HAP-1 (cell line): ENCODE data around the gene CDH13.

ENCODE experiments used
- DNase-seq, 2 experiments: peaks; one replicate each; pipeline ENCODE4 v3.0.0-alpha.2; 2016 to 2020; ENCODE audit warnings: low spot score in 2 of 2
- H3K27me3 ChIP-seq: fragments of 250-450 bp; sonication (Bioruptor Pico); 2 replicates; pipeline ENCODE4 v1.5.1; 2020; ENCODE audit warnings: low read depth, mild to moderate bottlenecking, moderate library complexity
- H3K36me3 ChIP-seq: fragments of 250-450 bp; sonication (Bioruptor Pico); replicated peaks from 2 replicates; pipeline ENCODE4 v1.5.1; 2020; ENCODE audit warnings: mild to moderate bottlenecking
- H3K4me1 ChIP-seq: fragments of 250-450 bp; sonication (Bioruptor Pico); 2 replicates; pipeline ENCODE4 v1.5.1; 2020; ENCODE audit warnings: mild to moderate bottlenecking
- H3K4me3 ChIP-seq: fragments of 250-450 bp; sonication (Bioruptor Pico); 2 replicates; pipeline ENCODE4 v1.5.1; 2020; ENCODE audit warnings: mild to moderate bottlenecking, moderate library complexity
- H3K9me3 ChIP-seq: fragments of 250-450 bp; sonication (Bioruptor Pico); 2 replicates; pipeline ENCODE4 v1.5.1; 2020; ENCODE audit warnings: mild to moderate bottlenecking, moderate library complexity
- in situ Hi-C: fragments of 300-500 bp; cut with MboI; formaldehyde crosslinking; loops from 3 replicates; pipeline ENCODE4 v1.14.3; 2020; ENCODE audit warnings: low sequenced_read_pairs, inconsistent platforms, mixed read lengths

CDH13 gene

GRCh38 chr16:83403761-83404160 lies 777.0 kb downstream of the CDH13 start:
- in situ Hi-C loops, result no loop called here
- Histone ChIP-seq H3K9me3 (no peaks in the 10 kb centered on the region), H3K4me1 (no peaks in the 10 kb centered on the region), H3K36me3 (no peaks in the 10 kb centered on the region), H3K27me3 (no peaks in the 10 kb centered on the region), H3K4me3 (no peak overlapping the region)
- DNase-seq, result no peak

- in situ Hi-C loops, result no loop called here
- Histone ChIP-seq H3K4me3 (no peak overlapping the region), H3K9me3 (no peaks in the 10 kb centered on the region), H3K36me3 (no peaks in the 10 kb centered on the region), H3K4me1 (no peaks in the 10 kb centered on the region), H3K27me3 (no peaks in the 10 kb centered on the region)
- DNase-seq, result no peak
These were observed 777.5 kb downstream of the CDH13 start for GRCh38 chr16:83404261-83404660.

DNA sequence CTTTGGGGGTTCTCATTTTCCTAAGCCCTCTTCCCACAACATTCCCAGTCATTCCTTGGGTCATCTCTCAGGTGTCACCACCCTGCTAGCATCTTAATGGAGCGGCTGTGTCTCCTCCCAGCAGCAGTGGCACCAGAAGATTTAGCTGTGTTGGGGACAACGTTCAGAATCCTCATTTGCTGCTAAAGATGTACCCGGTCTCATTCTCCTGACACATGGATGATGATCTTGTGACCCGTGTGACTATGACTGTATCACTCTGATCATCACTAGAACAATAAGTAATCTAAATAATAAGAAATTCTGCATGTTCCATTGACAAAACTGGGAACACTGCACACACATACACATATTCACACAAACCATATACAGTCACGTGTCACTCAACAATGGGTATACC lies 781.2 kb downstream of the CDH13 start:
- Histone ChIP-seq H3K9me3 (no peaks in the 10 kb centered on the region), H3K27me3 (no peaks in the 10 kb centered on the region; the same call in 1 of the 2 replicates), H3K4me1 (no peaks in the 10 kb centered on the region), H3K4me3 (no peak overlapping the region), H3K36me3 (no peaks in the 10 kb centered on the region)
- no peak for DNase-seq
- in situ Hi-C loops, result no loop called here

DNA sequence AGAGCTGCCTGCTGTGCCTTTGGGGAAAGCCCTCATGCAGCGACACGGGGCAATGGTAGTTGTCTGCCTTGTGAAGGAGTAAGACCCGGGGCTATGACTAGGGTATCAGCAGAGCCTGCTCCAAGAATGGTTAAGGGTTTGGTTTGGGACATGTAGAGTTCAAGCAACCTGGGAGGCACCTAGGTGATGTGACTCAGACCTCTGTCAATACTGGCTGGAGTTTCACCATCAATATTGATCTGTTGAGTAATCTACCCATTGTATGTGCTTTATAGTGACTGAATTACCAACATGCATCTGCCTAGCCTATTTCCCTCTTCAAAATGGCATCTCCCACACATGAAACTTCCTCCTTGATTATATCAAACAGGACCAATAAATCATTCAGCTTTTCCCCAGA lies 782.6 kb downstream of the CDH13 start:
- H3K27me3 ChIP-seq, result no peaks in the 10 kb centered on the region; the same call in 1 of the 2 replicates
- no peaks in the 10 kb centered on the region for H3K36me3 ChIP-seq
- DNase-seq, result no peak
- no peaks in the 10 kb centered on the region for H3K4me1 ChIP-seq
- no peak overlapping the region for H3K4me3 ChIP-seq
- H3K9me3 ChIP-seq, result no peaks in the 10 kb centered on the region
- in situ Hi-C loops, result no loop called here

- no peak for DNase-seq
- H3K4me1 ChIP-seq, result no peaks in the 10 kb centered on the region
- in situ Hi-C loops, result no loop called here
These were observed 791.8 kb downstream of the CDH13 start for GRCh38 chr16:83418565-83418964.

DNA sequence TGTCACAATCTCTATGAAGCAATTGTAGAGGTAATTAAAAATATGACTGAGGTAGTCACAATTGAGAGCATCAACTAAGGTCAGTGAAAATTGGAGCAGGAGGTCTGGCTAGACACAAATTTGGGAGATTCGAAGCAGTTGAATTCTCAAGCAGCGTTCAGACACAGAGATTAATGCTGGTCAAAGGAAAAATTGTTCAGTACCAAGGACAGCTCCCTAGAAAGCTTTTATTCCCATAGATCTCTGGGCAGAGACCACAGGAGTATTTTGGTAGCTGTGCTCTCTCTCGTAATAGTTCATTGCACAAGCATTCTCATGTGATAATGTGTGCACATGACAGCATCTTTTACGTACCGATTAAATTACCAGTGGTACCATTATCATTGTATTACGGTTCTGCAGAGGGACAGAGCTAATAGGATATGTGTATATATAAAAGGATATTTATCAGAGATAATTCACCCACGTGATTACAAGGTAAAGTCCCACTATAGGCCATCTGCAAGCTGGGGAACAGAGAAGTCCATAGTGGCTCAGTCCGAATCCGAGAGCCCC lies 793.5 kb downstream of the CDH13 start:
- no peaks in the 10 kb centered on the region for H3K36me3 ChIP-seq
- H3K4me3 ChIP-seq, result no peak overlapping the region
- no peak for DNase-seq
- H3K27me3 ChIP-seq, result no peaks in the 10 kb centered on the region
- no peaks in the 10 kb centered on the region for H3K4me1 ChIP-seq
- no peaks in the 10 kb centered on the region for H3K9me3 ChIP-seq
- in situ Hi-C loops, result no loop called here

More at GRCh38 chr16:83418565-83418964, 791.8 kb downstream of the CDH13 start:
- Histone ChIP-seq H3K36me3 (no peaks in the 10 kb centered on the region), H3K4me3 (no peak overlapping the region), H3K27me3 (no peaks in the 10 kb centered on the region), H3K9me3 (no peaks in the 10 kb centered on the region)

- Histone ChIP-seq H3K4me3 (no peak overlapping the region), H3K9me3 (no peaks in the 10 kb centered on the region), H3K27me3 (no peaks in the 10 kb centered on the region), H3K4me1 (no peaks in the 10 kb centered on the region), H3K36me3 (no peaks in the 10 kb centered on the region)
- no peak for DNase-seq
- in situ Hi-C loops, result no loop called here
These were observed 806.4 kb downstream of the CDH13 start for GRCh38 chr16:83433201-83433600.

GRCh38 chr16:83437036-83437435 lies 810.3 kb downstream of the CDH13 start:
- H3K4me3 ChIP-seq, result no peak overlapping the region
- no peaks in the 10 kb centered on the region for H3K27me3 ChIP-seq
- in situ Hi-C loops, result no loop called here
- H3K4me1 ChIP-seq, result no peaks in the 10 kb centered on the region
- no peaks in the 10 kb centered on the region for H3K36me3 ChIP-seq
- DNase-seq, result no peak
- no peaks in the 10 kb centered on the region for H3K9me3 ChIP-seq

DNA sequence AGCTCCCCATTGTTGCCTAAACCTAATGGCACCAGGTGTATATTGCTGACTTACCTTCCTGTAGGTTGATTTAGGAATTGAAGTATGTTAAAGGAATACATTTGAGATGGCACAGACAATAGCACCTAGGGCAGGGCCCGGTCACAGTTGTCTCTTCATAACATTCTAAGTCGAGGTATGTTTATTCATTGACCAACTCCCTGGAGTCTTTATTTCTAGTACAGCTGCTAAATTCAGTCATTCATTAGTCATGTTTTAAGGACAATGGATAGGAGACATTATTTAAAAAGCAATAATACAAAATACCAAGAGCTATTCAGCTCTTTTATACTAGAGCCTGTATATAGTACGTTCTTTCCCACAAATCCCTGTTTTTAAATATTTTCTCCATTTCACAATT lies 811.6 kb downstream of the CDH13 start:
- Histone ChIP-seq H3K36me3 (no peaks in the 10 kb centered on the region), H3K27me3 (no peaks in the 10 kb centered on the region), H3K9me3 (no peaks in the 10 kb centered on the region), H3K4me3 (no peak overlapping the region), H3K4me1 (no peaks in the 10 kb centered on the region)
- in situ Hi-C loops, result no loop called here
- no peak for DNase-seq

DNA sequence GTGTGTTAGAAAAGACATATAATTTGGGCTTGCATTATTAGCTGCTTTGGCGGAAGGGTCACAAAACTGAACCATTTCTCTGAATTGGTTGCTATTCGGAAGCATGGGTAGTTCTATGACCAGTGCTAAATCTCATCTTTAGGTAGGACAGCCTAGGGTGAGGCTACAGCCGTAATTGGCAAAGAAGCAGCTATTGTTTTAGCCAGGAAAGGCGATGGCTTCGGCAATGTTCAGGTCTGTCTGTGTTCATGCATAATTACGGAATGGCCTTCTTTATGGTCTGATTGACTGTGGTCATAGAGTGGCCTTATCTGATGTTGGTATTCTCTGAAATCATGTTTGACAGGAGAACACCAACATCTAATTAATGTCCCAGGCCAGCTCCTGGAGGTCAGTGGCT lies 812.6 kb downstream of the CDH13 start:
- in situ Hi-C loops, result no loop called here
- no peak for DNase-seq
- Histone ChIP-seq H3K4me1 (no peaks in the 10 kb centered on the region), H3K36me3 (no peaks in the 10 kb centered on the region), H3K9me3 (no peaks in the 10 kb centered on the region), H3K27me3 (no peaks in the 10 kb centered on the region), H3K4me3 (no peak overlapping the region)

DNA sequence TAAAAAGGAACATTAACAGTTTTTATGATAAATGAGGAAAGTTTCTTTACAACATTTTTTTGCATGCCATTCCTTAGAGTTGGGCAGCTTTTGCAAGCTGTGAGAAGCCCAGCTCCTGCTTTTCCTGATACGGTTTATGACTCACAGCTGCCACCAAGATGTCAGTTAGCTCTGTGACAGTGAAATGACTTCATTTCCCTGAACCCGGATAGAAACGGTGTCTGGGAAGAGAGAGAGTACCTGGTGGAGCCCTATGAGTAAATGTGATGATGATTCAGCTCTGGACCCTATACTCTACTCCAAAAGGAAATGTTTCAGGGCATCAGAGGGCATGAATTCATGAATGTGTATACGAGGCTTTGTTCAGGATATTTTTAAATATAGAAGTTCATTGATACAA lies 814.7 kb downstream of the CDH13 start:
- no peak for DNase-seq
- H3K27me3 ChIP-seq, result no peaks in the 10 kb centered on the region
- H3K9me3 ChIP-seq, result no peaks in the 10 kb centered on the region
- H3K4me1 ChIP-seq, result no peaks in the 10 kb centered on the region
- in situ Hi-C loops, result no loop called here
- H3K36me3 ChIP-seq, result no peaks in the 10 kb centered on the region
- no peak overlapping the region for H3K4me3 ChIP-seq

DNA sequence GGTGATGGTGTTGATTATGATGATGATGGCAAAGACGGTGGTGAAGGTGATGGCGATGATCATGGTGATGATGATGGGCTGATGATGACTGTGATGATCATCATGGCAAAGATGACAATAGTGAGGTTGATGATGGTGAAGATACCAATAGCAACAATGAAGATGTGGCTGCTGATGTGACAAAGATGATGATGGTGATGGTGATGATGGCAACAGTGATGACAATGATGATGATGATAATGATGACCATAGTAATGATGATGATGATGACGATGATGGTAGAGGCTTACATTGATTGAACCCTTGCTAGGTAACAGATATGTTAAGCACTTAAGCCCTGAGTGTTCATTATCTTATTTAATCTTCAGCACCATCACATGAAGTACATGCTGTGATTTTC lies 817.2 kb downstream of the CDH13 start:
- Histone ChIP-seq H3K9me3 (no peaks in the 10 kb centered on the region), H3K36me3 (no peaks in the 10 kb centered on the region), H3K4me1 (no peaks in the 10 kb centered on the region), H3K4me3 (no peak overlapping the region), H3K27me3 (no peaks in the 10 kb centered on the region)
- no peak for DNase-seq
- in situ Hi-C loops, result no loop called here

DNA sequence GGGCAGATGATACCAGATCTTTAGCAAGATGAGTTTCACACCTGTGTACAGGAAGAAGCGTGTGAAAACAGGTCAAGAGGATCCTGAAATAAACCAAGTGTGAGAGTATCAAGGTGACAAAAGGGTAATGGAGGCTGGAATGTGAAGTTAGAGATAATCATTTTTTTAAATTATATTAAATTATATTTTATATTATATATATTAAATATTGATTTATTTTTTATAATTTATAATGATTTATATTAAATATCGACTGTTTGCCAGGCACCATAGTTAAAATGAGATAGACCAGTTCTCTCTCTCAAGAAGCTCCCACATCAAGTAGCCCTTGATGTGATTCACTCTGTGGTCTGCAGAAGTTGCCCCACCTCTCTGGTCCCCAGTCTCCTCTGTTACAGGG lies 820.8 kb downstream of the CDH13 start:
- Histone ChIP-seq H3K9me3 (no peaks in the 10 kb centered on the region), H3K4me1 (no peaks in the 10 kb centered on the region), H3K36me3 (no peaks in the 10 kb centered on the region), H3K4me3 (no peak overlapping the region), H3K27me3 (no peaks in the 10 kb centered on the region)
- no peak for DNase-seq
- in situ Hi-C loops, result no loop called here

GRCh38 chr16:83449861-83450260 lies 823.1 kb downstream of the CDH13 start:
- no peak for DNase-seq
- Histone ChIP-seq H3K4me3 (no peak overlapping the region), H3K4me1 (no peaks in the 10 kb centered on the region), H3K36me3 (no peaks in the 10 kb centered on the region), H3K9me3 (no peaks in the 10 kb centered on the region), H3K27me3 (no peaks in the 10 kb centered on the region)
- in situ Hi-C loops, result no loop called here

GRCh38 chr16:83453977-83454376 lies 827.2 kb downstream of the CDH13 start:
- no peaks in the 10 kb centered on the region for H3K27me3 ChIP-seq
- H3K4me1 ChIP-seq, result no peaks in the 10 kb centered on the region
- no peak for DNase-seq
- in situ Hi-C loops, result no loop called here
- H3K36me3 ChIP-seq, result no peaks in the 10 kb centered on the region
- no peak overlapping the region for H3K4me3 ChIP-seq
- no peaks in the 10 kb centered on the region for H3K9me3 ChIP-seq
